CMK (cell line): Measurements from ENCODE around the gene OR5B2.
"Not testable (repeated sequence)": the region's sequence is repeated elsewhere in the genome, so short reads cannot be mapped to it uniquely, and the experiment has no call there.

ENCODE experiments used
- DNase-seq: peaks from one replicate; pipeline ENCODE4 v3.0.0-alpha.2; 2010; ENCODE audit warnings: low read depth

OR5B2 gene

DNA sequence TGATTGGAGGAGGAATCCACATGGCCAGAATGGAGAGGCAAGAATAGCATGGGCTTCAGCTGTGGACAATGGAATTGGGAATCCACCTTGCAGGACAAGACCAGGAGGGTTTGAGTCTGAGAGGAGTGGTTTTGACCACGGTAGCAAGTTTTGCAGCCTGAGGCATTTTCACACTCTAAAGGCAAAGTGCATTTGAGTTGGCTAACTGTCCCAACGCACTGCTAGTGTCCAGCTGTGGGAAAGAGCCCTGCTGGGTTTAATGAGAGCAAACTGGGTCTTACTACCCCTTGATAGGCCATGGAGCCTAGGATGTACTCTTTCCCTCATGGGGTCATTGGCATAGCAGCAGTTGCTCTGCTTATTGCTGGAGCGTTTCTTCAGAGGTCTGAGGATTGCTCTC, at the start of gene OR5B2:
Gene OR5B2 (minus strand): TSS at position 101 of the 400 bp plus-strand sequence. CDS start 4,860 bp downstream, outside the sequence.
- no peak for DNase-seq

DNA sequence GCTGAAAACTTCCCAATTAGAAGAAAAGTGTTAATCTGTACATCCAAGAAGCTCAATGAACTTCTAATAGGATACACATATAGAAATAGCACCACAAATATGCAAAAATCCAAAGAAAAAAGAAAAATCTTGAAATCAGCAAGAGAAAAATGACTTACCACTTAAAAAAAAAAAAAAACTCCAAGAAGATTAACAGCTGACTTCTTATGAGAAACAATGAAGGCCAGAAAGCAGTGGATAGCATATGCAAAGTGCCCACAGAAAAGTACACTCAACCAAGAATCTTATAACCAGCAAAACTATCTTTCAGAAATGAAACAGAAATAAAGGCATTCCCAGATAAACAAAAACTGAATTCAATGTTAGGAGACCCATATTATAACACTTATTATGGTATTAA, 44.0 kb upstream of the OR5B2 start:
- no peak for DNase-seq

DNA sequence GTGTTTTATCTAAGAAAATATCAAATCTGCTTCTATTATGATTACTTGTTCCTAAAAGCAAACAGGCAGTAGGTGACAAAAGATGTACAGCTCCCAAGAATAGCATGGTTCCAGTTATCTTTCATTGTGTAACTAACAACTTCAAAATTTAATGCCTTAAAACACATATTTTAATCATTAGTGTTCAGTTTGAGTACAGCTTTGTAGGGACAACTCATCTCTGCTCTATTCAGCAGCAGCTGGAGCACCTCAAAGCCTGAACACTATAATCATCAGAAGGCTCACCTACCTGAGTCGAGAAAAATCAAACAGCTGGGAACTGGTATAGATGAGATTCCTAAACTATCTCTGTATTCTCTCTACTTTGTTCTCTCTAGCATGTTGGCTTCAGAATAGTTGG, 38.4 kb upstream of the OR5B2 start:
- no peak for DNase-seq

DNA sequence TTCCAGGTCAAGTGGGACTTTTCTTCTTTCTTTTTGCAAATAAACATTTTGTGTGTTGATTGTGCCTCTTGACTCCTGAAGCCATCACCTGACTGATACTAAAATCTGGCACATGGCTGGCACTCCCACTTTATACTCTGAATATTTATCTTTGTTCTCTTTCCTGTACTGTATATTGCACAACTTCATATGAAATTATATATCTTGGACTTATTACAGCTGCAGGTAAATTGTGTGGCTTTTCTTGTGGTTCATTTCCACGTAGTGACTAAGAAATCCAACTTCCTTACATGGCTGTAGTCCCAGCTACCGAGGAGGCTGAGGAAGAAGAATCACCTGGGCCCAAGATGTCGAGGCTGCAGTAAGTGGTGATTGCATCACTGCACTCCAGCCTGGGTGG, 37.8 kb upstream of the OR5B2 start:
- DNase-seq, result no peak

GRCh38 chr11:58451585-58451984, 23.7 kb upstream of the OR5B2 start:
- no peak for DNase-seq

- no peak for DNase-seq
Observed at GRCh38 chr11:58446294-58446693, 18.4 kb upstream of the OR5B2 start.

- no peak for DNase-seq
Observed at GRCh38 chr11:58444300-58444699, 16.4 kb upstream of the OR5B2 start.

DNA sequence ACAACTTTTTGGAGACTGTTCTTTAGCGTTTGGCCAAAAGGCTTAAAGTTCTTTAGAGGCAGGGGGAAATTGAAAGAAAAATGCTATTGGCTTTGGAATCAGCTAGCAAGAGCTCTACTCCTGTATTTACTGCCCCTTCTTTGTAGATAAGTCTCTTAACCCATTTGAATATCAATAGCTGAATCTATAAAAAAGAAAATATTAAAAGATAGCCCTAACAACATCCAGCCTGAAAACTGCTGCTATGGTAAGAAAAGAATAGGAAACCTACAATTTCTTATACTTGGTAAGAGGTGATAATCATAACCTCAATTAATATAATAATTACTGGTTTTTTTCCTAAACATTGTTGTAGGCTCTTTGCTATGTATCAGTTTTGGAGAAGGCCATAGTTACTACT, 14.2 kb upstream of the OR5B2 start, which contains the start of gene OR5B12:
Gene OR5B12 (minus strand): TSS at position 101 of the 400 bp plus-strand sequence. CDS start 2,085 bp downstream, outside the sequence.
- DNase-seq, result no peak

DNA sequence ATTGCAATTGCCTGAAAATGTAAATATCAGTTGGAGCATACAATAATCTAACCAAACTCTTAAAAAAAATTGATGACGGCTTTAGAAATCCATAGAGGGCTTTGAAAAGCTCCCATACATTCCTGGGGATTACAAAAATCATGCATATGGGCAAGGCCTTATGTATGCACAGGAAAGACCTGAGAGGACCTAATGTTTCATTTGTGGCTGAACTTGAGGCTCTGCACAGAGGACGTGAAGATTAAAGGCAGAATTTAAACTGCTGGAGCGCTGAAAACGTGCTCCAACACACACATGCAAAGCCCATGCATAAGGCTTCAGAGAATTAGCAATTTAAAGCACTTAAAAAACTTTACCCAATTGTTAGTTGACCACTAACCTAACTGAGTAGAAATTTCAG, 10.6 kb upstream of the OR5B2 start:
- no peak for DNase-seq

DNA sequence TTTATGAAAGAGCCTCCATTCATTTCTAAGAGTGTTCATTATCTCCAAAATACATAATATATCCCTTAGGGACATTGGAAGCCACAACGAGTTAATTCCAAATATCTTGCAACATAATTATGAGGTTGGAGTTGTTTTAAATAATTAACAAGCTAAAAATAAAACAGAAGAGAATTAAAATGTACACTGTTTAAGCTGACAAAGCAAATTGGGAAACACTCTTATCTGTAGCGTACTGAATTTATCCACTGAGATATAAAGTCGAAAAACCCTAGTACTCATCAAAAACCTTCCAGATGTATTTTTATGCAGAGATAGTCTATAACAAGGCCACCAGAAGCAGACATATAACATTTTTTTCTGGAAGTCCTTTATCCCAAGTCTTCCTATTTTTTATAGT, 6.3 kb upstream of the OR5B2 start:
- DNase-seq, result no peak

GRCh38 chr11:58433638-58434203, 5.8 kb upstream of the OR5B2 start:
- DNase-seq, result no peak

- DNase-seq, result no peak
Observed at GRCh38 chr11:58429273-58429672, 1.4 kb upstream of the OR5B2 start.

DNA sequence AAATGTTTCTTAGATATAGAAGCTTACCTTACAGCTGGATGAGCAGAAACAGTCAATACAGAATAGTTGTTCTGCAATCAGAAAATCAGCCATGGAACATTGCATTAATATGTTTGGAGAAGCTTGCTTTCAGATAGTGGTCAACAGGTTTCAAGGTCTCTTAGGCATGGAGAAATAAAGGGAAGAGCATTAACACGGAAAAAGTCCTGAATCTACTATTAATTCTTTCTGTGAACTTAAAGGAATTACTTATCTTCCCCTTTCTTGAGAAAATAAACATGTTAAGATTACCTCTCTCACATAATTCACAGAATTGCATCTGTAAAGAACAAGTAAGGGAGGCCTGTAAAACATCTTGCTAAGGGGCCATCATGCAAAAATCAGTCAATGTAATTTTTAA, 21.1 kb downstream of the OR5B2 start, which contains the start of gene OR5B3:
Gene OR5B3 (minus strand): TSS at position 101 of the 400 bp plus-strand sequence. CDS start 3,465 bp downstream, outside the sequence.
- no peak for DNase-seq

GRCh38 chr11:58399622-58400021, 28.3 kb downstream of the OR5B2 start:
- DNase-seq, result not testable (repeated sequence)

DNA sequence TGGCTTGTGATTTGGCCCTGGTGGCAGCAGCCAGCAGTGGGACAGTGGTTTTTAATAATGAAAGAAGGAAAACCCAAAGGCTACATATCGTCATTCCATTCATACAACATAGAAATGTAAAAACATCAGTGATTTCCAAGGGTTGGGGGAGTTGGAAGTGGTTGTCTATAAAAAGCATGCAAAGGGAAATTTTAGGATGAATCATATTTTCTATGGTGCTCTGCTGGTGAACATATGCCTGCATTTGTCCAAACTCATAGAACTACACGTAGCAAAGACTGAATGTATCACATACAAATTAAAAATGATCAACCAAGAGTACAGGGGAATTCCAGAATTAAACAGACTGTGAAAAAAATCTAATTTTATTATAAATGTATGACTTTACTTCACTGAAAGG, 32.3 kb downstream of the OR5B2 start:
- no peak for DNase-seq

DNA sequence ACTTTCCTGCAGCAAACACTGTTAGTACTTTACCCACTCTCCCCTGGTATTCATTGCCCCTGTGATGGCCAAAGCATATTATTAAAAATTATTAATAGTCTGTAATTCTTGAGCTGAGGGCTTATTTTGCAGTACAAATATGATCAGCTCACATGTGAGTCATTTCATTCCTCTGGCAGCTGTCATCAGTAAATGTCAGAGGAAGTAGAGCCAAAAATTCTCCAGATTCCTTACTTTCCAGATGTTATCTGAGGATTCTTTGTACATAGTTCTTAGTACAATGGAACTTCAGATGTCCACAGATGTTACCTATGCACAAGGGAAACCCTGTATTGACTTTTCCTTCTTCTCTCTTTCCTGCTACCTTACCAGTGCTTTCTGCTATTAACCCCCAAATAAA, 33.7 kb downstream of the OR5B2 start:
- DNase-seq, result no peak

DNA sequence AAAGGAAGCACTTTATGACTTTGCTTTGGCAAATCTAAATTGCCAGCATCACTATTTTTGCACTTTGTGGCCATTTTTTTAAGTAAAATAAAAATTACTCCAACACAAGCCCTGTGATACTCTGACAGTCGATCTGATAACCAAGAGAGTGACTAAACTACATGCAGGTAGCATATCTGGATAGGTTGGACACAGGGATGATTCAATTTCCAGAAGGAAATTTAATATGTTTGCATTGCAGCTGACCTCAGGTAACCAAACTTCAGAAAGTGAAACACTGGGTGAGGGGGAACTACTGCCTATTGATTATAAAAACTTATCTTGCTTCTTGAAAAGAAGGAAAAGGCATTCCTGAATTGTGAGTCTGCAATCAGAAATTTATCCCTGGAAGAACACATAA, 35.2 kb downstream of the OR5B2 start:
- no peak for DNase-seq

- no peak for DNase-seq
Observed at GRCh38 chr11:58391879-58392278, 36.0 kb downstream of the OR5B2 start.

- DNase-seq, result no peak
Observed at GRCh38 chr11:58390551-58391063, 37.3 kb downstream of the OR5B2 start.
